Fibroblast of peridontal ligament (primary cell): ENCODE measurements around the gene KISS1.
A peak's percentile ranks its signal among the peaks of the same experiment; 100 is the strongest.

ENCODE experiments used
- DNase-seq: peaks from one replicate; pipeline ENCODE4 v3.0.0-alpha.2; 2010; ENCODE audit errors: extremely low read depth

The KISS1 gene

DNA sequence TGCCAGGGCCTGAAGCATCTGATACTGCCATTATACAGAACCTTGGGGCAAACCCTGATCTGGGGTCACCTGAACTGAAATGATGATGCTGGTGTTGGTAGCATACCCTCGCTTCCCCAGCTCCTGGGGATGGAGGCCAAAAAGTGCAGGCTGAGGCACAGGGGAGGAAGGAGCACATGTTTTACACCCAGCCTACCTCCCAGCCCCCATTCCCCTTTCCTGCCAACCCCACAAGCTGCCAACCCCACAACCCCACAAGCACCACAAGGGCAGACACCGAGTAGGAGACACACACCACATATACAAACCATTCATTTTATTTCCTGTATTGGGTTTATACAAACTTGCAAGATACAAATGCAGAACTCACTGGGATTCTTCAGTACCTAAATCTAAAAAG lies 22.3 kb upstream of the KISS1 start:
- no peak for DNase-seq

DNA sequence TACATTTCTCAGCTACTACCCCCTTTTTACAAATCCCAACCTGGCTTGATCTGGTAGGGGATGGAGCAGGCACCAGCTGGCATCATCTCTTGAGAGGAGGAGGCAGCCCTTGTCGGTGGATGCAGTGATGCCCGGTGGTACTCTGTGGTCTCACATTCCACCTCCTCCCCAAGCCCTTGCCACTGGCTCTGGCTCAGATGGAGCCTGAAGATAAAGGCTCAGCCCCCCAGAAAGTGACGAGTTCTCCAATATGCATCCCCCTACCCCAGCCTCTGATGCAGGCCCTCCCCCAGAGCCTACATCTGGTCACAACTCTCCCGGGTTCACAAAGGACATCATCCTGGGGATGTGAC lies 21.3 kb upstream of the KISS1 start:
- no peak for DNase-seq

DNA sequence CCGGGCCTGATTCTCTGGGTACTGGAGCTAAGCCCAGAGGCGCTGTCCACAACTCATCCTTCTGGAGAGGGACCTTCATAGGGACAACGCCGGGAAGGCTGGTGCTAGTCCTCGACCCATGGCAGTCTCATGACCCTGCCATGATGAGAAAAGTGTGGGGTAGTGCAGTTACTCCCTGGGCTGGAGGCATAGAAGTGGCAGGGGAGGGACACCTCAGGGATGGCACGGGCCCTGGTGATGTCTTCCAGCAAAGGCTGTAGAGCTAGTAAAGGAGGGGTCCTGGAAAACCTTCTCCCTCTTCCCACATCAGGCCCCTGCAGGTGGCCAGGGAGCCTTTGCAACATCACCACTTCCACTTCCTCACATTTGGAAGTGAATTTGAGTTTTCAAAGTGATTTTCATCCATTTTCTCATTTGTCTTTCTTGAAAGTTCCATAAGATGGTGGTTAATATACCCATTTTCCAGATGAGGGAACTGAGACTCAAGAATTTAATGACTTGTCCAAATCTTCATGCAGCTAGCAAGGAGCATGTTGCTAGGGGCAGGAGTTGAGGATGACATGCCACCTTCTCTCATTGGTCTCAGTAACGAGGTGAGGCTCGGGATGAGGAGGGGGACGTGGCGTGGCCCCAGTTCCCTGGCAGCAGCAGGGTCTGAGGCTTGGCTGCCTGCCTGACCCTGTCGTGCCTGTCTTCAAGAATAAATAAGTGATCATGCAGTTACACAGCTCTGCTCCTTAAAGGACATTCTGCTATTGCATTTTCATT lies 20.8 kb upstream of the KISS1 start:
- no peak for DNase-seq

DNA sequence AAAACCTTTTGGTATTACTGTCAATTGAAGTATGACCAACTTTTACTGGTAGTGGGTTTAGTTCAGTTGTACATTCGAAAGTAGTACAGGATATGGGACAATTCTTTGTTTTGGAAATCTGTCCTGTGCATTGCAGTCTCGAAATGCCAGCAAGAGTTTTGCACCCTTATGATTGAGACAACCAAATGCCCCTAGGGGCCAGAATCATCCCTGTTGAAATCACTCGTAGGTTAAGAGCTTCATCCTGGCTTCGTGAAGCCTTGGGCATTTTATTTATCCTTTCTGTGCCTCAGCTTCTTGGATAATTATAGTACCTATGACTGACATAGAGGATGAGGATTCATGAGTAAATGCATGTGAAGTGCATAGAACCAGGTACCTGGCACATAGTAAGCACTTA lies 19.9 kb upstream of the KISS1 start:
- no peak for DNase-seq

DNA sequence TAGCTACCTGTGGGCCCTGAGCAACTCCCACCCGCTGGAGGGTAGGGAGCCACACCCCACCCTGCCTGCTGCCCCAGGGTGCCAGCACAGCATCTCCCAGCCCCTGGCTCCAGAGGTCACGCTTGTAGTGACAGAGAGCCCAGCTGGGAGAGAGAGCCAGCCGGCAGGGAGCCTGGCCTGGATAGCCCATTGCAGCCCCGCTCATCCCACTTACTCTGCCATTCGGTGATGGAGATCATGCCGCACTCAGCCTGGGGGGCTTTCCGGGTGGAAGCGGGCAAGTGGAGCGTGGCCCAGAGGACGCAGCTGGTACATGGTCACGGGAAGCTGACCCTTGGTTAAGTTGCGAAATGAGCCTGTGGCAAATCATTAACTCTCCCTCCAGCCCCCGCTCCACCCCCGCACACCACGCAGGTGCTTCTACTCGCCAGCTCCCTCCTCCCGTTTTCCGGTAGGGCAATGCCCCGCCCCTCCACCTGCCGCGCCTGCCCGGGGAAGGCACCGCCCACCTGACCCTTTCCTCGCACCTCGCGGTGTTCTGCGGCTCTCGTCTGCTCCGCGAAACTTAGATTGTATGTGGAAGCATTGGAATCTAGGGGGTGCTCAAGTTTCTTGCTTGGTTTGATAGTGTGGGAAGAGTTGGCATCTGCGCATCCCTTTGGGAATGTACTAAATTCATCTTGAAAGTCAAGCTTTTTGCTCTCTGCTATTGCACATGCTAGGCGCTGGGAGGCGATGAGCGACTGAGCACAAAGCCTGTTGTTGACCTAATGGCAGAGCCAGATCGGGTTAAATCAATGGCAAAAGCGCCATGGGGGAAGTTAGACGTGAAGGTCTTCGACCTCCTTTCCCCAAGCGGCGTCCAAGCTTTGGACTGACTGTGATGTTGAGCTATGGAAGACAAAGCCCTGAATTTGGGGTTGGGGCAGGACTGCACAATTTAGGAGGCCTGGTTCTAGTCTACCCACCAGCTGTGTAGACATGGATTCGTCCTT lies 17.7 kb upstream of the KISS1 start, which contains the start of gene GOLT1A:
TSS of gene GOLT1A (minus strand) at position 321 of the 995 bp plus-strand sequence. CDS start at position 239, 82 bp downstream.
- DNase-seq = peak; percentile 91

DNA sequence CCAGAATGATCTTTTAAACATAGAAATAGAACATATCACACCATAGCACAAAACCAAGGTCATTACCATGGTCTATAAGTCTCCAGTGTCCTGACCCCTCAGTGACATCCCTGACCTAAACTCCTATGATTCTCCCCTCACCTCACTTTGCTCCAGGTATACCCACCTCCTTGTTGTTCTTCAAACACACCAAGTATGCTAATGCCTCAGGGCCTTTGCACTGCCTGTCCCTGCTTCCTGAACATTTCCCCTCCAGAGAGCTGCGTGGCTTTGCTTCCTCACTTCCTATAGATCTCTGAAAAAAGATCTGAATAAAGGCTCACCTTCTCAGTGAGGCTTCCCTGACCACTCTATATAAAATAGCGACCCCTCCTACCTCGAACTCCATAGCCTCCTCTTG lies 16.4 kb upstream of the KISS1 start:
- no peak for DNase-seq

DNA sequence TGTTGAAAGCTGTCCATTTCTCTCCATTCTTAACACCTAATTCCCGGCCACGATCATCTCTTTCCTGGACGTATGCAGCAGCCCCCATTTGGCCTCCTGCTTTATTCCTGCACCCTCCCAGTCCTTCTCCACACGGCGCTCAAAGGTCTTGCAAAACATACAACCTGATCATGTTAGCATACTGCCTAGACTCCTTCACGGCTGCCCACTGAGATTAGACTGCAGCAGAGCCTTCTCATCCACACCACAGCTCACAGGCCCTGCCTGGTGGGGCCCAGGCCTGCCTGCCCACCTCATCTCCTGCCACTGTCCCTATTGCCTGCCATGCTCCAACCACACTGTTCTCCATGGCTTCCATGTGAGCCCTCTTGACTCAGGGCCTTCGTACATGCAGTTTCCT lies 14.8 kb upstream of the KISS1 start:
- no peak for DNase-seq

DNA sequence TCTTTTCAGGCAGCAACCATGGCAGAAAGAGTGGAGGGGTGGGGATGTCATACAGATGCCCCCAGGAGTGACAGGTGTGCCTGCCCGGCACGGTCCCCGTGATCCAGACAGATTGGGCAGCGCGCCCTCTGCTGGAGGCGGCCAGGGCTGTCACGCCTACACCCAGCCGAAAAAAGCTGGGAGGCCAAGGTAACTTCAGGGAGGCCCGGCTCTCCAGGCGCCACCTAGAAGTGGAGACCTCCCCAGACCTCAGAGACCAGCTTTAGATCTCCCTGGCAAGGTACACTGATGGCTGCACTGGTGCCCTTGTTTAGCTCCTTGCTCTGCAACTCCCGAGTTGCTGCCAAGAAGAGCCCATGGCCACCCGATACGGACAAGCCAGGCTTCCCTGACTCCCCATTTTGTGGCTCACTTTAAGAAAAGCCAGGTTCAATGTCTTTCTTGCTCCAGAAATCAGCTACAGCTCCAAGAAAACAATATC lies 10.9 kb upstream of the KISS1 start:
- no peak for DNase-seq

DNA sequence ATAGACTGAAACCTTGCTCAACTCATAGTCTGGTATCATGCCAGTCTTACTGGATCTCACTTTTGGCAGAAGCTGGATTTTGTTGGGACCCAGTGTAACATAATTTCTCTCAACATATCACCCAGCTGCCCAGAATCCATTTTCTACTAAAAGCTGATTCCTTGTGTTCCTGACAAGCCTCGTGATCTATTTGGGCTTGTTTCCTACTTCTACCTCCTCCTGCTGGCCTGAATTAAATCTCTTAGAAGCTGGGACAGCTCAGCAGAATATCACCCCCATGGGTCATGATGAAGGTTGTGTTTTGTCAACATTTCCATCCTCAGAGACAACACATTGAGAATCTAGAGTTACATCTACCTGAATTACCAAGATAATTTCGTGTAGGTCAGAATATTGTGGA lies 9.8 kb upstream of the KISS1 start:
- DNase-seq = peak; percentile 15

DNA sequence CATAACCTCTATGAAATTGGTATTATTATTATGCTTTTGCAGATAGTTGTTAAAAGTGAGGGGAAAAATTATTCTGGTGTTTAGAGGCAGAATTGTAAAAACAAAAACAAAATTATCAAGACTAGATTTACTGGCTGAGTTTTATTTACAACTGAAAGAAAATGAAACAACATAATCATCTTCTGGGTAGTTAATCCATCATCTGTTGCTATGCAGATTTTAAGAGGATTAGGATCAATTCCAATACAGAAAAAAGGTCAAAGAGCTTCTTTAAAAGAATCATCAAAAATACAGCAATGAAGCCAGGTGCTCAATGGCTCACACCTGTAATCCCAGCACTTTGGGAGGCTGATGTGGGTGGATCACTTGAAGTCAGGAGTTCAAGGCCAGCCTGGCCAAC lies 9.2 kb upstream of the KISS1 start:
- DNase-seq = no peak

DNA sequence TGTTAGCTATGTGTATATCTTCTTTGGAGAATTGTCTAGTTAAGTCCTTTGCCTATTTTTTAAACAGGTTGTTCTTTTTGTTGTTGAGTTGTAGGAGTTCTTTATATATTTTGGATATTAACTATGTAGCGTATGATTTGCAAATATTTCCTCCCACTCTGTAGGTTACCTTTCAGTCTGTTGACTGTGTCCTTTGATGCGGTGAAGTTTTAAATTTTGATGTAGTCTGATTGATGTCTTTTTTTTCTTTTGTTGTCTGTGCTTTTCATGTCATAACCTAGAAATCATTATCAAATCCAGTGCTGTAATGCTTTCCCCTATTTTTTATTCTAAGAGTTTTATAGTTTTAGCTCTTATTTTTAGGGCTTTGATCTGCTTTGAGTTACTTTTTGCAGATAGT lies 8.7 kb upstream of the KISS1 start:
- no peak for DNase-seq

DNA sequence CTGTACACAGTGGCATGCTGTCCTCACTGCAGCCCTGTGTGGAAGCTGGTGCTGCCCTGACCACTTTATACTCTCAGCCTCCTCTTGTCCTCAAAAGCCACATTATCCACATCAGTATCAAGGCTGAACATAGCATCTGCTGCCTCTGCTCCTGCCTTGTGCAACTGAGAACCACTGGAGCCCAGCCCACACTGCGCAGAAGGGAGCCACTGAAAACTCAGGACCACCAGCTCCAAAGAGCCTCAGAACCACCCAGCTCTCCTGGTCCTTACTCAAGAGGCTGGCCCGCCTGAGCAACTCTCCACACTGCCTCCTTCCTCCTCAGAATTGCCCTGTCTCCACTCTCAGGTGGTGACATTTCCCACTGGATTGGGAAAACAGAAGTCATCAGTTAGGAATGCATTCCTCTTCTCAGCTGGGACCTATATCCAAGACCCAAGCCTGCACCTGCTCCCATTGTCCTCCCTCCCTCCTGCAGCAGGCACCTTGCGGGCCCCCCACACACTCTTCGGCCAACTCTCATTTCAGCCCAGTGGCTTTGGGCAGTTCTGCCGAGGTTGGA lies 7.0 kb upstream of the KISS1 start:
- no peak for DNase-seq

DNA sequence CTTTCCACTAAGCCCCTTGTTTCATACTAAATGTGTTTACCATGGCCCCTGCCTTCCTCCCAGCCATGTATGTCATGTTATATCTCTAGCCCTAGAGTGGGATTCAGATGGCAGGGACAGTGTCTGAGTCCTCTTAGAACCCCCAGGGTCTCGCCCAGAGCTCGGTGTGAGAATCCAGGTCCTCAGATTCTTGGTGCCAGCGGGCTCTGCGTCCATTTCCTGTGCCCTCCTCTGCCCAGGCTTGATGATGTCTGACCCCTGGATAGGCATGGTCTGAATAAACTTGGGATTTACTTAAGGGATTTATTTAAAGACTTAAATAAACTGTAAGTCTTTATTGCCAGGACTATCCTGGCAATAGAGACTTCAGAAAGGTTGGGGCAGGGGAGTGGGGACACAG lies 6.2 kb upstream of the KISS1 start:
- DNase-seq = no peak

DNA sequence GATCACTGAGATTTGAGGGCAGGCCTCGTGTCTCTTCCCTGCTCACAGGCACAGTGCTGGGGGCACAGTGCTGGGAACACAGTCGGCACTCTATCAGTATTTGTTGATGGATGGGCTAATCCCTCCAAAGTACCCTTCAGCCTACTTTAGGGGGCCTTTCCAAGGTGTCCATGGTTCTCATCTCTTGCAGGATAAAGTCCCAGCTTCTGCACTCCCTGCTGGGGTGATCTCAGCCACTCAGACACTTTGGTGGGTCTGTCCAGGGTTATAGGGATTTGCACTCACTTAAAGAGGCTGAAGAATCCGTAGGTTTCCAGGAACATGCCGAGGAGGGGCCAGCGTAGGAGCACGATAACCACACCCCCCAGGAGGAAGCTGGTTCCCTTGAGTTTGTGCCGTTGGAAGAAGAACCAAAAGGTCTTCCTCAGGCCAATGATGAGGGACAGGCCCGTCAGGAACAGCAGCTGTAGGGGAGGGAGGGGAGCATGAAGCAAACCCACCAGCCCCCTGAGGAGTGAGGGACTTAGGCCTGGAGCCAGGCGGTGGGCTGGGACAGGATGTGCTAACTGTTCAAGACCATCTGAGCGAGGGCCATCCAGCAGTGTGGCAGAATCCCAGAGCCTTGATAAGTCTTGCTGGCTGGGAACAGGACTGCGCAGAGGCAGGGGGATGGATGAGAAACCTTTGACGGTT lies 5.2 kb upstream of the KISS1 start:
- no peak for DNase-seq

DNA sequence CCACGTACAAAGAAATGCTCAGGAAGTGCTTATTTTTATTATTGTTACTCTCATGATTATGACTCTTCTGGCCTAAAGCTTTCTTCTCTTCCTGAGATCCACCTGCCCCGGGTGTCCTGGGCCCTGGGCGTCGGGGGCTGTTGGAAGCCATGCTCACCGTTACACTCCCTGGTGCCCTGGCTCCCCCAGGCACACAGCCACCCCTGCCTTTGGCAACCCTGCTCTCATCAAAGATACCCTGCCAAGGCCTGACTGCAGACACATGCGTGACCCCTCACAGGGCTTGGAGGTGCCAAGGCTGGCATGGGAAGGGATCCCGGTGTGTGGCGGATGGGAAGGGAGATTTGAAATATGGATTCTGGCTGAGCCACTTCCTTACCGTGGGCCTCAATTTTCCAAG lies 3.3 kb upstream of the KISS1 start:
- no peak for DNase-seq

DNA sequence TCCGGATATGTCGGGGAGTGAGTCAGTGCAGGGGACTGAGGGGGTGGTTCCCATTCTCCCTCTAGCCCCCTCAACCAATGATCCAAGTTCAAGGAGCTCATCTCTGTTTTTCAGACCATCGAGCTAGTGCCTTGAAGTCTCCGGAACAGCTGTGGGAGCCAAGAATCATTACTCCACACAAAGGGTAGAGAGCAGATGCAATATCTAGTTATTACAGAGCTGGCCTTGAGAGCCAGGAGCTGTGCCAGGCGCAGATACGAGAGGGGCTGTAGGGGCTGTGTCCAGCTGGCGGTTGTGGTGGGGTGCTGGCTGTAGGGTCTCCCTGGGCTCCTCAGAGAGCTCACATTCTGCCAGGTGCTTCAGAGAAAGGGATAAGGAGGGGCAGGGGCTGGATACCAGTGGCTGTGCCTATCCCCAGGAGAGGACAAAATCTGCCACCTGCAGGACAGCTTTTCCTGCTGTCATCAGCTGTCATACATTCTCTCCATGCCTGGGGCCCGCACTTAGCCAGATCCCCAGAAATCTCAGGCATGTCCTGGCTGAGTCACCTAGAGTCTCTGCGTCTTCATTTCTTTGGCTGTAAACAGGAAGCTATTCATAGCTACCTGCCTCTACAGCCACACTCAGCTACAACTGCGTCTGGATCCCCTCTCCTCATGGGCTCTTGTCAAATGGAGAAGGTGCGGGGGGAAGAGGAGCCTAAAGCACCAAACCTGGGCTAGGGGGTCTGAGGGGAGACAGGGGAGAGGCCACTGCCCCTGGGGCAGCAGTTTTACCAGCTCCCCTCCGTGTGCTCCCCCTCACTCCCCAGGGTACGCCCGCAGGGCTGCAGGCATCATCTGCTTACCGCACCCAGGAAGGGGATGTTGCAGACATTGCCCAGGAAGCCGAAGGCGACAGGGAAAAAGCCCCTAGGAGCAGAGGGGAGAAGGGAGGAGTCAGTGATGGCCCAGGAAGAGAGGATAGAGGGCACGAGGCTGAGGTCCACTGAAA lies 2.4 kb upstream of the KISS1 start:
- no peak for DNase-seq

DNA sequence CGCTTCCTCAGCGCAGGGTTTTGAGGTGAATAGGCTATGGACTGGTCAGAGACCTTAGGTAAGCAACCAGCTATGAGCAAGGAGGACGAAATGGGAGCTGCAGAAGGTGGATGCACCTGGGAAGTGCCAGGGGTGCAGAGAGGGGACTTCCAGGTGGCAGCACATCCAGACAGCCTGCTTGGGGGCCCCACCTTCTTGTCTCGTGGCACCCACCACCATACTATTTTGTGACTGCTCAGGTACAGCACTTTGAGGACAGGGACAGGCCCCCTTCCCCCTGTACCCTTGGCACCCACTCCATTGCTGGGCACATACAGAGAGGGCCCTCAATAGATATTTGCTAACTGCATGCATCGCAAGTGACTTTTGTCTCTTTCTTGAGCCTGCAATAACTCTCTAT lies 777 bp upstream of the KISS1 start:
- no peak for DNase-seq

DNA sequence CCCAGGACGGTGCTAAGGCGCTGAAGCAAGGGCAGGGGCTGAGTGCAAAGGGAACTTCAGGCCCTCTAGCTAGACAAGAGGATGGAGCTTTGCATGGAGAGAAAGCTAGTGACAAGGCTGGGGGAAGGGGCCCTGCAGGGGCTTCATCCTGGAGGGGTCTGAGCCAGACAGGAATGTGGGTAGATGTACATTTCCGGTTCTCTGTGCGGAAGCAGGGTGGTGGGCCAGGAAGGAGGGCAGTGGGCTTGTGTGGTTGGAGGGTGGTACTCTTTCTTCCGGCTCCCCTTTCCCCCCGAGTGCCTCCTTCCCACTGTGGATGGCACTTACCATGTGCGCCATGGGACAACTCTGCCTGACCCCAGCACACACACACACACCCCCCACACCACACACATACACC lies 1.5 kb downstream of the KISS1 start:
- DNase-seq = no peak

DNA sequence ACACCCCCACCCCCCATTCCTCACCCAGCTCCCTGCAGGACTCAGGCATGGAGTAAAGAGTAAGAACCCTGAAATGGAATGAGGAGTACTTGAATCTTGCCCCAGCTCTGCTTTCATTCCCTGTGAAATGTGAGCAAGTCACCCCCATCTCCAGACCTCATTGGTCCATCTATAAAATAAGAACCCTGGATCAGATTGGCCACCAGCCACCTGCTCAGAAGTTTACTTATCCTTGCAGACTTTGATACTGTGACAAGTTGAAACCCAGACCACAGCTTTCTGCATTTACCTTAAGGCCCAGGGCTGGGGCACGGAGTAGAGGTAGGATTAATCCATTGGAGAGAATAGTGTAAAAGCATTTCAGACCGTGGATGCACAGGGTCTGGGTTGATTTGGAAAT lies 2.2 kb downstream of the KISS1 start:
- no peak for DNase-seq

DNA sequence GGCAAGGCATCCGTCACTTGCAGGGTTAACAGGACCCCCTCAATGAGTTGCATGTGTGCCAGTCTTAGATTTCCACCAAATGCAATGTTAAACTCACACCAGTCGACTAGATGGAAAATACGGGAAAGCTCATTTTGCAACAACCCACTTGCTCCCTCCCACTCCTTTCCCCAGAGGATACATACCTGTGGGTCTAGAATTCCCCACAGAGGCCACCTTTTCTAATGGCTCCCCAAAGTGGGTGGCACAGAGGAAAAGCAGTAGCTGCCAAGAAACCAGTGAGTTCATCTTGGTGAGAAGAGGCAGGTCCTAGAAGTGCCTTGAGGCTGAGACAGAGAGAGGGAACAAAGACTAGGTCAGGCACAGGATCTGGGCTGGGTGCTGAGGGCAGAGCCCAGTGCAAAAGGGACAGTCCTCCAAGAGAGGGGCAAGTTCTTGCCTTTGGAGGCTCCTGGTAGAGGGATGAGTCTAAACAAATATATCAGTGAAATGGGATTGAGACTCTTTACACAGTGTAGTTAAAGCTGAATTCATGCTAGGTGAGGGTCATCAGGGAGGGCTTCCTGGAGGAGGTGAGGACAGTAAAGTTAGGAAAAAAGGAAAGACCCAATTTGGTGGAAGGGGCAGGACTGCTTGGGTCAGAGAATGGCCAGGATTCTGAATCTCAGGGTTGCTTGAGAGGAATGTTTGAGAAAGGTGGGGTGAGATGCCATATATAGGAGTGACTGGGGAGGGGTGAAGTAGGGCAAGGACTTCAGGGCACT lies 3.5 kb downstream of the KISS1 start:
- no peak for DNase-seq
